GM18951 (cell line): ENCODE results near the gene RAB6A.
"Not testable (repeated sequence)": the region's sequence is repeated elsewhere in the genome, so short reads cannot be mapped to it uniquely, and the experiment has no call there.

Source experiments
- POLR2A ChIP-seq: IDR thresholded peaks from 4 replicates; pipeline ENCODE4 v1.6.1; 2011; ENCODE audit warnings: mild to moderate bottlenecking; ENCODE audit not compliant: insufficient read length, insufficient read depth; ENCODE audit errors: extremely low read depth
- in situ Hi-C: fragments of 300-500 bp; cut with MboI; formaldehyde crosslinking; loops from one replicate; pipeline ENCODE4 v1.12.0; 2022; ENCODE audit warnings: low sequenced_read_pairs, mixed read lengths, inconsistent platforms; ENCODE audit not compliant: unreplicated experiment

Gene RAB6A

GRCh38 chr11:73784734-73785133, 23.9 kb upstream of the RAB6A start:
- TF ChIP-seq POLR2A = no peak
- in situ Hi-C loops = no loop called here

DNA sequence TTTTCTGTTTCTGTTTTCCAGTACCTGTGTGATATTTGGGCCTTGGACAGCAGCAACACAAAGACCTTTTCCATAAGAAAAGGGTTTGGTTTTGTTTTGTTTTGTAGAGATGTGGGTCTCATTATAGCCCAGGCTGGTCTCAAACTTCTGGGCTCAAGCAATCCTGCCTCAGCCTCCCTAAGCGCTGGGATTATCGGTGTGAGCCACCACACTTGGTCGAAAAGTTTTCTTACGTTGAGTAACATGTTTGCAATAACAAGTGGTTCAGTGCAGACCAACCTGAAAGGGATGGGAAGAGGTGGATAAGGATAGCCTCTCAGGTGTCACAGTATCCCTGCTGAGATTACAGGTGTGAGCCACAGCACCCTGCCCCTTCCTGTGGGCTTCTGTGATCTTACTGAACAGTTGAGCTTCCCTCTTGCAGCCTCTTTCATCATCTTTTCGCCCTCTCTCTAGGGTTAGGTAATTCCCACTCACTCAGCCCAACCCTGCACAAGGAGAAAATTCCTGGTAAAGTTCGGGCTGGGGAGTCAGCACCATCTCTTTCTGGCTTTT, 23.3 kb upstream of the RAB6A start:
- in situ Hi-C loops = no loop called here
- no peak for TF ChIP-seq POLR2A

DNA sequence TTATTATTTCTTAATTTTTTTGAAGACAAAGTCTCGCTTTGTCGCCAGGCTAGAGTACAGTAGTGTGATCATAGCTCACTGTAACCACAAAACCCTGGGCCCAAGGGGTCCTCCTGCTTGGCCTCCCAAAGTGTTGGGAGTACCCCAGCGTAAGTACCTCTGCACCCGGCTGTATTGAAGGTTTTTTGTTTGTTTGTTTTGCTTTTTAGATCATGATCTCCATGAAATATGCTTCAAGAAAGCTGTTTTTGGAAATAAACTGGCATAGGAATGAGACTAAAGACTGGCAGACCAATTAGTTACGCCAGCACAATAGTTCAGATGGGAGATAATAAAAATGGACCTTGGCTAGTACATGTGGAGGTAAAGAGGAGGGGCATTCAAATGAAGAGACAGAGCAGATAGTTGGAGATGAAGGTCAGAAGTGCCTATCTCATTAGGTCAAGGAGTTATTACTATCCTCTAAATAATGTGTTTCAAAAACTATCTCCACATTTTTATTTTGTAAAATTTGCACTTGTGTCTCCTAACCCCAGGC, 22.7 kb upstream of the RAB6A start:
- no peak for TF ChIP-seq POLR2A
- in situ Hi-C loops = no loop called here

DNA sequence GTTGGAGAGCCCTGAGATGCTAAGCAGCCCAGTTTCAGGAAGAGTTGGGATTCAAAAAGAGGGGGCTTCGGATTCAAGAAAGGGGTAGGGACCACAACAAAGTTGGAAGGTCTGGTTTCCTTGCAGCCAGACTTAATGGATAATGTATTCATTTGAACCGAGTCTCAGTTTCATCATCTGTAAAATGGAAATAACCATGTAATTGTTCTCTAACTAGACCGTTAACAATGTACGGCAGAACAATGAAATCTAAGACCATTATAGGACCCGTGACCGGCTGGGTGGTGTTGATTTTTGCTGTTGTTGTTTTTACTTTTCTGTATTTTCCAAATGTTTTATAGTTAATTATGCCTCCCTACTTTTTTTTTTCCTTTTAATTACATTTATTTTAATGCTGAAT, 20.4 kb upstream of the RAB6A start:
- TF ChIP-seq POLR2A = no peak
- in situ Hi-C loops = no loop called here

DNA sequence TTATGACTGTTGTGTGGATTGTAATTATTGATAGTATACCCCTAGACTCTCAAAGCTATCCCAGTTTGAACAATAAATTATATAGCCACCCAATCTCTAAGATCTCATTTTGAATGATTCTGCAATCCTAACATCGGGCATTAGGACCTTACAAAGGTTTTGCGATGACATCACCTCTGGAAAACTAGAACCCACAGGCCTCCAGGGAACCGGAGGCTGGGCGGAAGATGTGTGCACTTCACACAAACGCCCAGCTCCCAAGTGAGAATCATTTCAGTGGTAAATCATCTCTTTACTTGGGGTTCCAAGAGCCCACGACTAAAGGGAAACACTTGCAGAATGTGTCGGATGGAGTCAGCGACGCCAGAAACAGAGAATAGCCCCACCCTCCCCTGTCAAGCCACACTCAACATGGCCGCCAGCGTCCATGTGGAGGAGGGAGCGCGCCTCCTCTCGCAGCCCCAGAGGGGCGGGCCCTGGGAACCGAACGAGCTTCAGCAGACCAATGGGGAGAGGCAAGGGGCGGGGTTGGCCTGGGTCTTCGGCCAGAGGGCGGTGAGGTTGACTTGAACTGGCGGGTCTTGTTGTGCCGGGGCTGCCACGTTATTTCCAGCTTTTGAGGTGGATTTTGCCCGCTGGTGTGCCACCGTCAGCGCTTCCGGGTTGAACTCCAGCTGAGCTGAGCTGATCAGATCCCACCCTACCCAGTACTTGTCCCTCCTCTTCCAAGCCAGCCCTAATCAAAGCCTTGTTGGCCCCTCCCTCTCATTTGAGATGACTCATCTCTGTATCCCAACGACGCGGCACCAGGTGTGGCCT, 18.4 kb upstream of the RAB6A start:
- in situ Hi-C loops = no loop called here

GRCh38 chr11:73770811-73771210, 9.9 kb upstream of the RAB6A start:
- in situ Hi-C loops = not testable (repeated sequence)

More for the DNA sequence above, 18.4 kb upstream of the RAB6A start:
- peak; percentile 73 for TF ChIP-seq POLR2A

DNA sequence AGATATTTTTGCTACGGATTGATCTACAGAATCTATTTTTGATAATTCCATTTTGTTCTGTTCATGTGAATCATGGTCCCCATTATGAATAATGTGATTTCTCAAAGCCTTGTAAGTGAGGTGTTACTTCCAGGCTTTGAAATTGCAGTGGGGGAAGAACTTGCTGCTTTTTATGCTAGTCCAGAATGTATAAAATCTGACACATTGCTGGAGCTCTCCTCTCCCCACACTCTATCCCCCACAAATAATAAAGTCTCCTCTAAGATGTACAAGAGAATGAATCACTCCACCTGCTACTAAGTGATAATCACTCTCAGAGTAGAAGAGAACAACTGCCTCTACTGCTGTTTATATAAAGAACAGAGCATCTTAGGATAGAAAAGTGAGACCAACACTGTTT, 5.9 kb upstream of the RAB6A start:
- TF ChIP-seq POLR2A = no peak
- in situ Hi-C loops = no loop called here

DNA sequence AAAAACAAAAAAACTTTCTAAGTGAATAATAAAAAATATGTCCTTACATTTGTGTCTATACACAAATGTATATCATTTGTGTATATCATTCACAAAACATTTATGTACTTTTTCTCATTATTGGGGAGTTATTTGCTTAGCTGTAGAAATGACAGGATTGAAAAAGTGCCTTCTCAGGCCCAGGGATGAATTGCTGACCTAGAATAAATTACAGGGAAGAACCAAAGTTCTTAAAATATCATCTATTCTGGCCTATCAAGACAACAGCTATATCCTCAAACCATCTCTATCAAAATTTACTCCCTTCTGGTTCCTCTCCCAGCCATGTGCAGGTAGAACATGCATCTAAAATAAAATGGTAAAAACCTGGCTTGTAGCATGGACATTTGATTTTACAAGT, 1.9 kb upstream of the RAB6A start:
- TF ChIP-seq POLR2A = no peak
- in situ Hi-C loops = no loop called here

DNA sequence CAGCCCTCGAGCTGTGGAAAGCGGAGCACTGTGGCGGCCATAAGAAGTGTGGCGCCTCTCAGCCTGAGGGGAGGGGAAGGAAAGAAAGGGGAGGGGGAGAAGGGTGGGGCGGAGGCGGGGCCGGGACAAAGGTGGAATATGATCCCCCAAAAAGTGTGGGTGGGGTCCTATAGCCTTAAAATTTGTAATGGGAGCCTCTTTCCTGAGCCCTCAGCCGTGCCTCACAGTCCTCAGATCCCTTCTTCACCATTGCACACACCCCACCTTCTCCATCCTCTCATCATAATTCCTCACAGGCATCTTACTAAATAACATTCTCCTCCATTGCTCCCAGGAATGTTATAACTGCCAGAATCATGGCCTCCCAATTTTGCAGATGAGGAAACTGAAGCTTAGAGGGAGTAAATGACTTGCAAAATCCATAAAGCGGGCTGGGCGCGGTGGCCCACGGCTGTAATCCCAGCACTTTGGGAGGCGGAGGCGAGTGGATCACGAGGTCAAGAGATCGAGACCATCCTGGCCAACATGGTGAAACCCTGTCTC, 600 bp upstream of the RAB6A start:
- in situ Hi-C loops = no loop called here
- TF ChIP-seq POLR2A = no peak

DNA sequence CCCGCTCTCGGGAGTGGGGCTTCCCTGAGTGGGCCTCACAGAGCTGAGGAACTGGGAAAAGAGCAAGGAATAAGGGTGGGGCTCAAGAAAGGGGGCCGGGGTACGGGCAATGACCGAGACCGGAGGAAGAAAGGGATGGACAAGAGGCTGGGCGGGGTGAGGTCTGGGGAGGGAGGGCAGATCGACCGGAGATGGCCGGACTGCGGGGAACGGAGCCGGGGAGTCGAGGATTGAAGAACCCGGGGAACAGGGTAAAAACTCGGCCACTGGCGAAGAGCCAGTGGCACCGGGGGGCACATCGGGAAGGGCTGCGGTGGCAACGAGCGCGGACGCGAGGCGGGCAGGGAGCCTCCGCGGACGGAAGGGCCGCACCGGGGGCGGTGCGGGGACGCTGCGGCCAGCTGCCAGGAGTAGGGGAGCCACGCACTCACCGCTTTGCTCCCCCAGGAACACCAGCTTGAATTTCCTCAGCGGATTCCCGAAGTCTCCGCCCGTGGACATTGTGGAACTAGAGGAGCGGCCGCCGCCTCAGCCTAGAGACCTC, 667 bp downstream of the RAB6A start:
- TF ChIP-seq POLR2A = no peak
- in situ Hi-C loops = no loop called here

DNA sequence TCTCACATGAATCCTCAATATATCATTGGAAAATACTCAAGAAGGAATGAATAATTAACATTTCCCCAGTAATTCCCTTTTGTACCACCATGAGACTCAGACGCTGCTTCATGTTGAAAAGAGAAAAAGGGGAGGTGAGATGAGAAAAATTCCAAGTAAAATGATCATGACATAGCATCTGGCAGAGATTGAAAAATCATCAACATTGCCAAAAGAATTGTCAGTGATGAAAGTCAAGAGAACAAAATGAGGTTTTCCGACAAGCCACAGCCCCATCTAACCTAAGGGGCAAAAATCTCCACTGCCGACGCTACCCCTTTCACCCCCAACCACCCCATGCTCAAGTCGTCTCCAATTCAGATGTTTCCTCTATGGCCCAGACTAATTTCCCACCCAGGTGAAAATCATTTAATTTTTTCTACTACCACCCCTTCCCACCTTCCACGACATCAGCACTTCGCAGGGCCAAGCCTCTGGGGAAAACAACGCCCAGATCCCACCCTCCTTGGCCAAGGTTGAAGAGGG, 1.2 kb downstream of the RAB6A start:
- TF ChIP-seq POLR2A = no peak
- in situ Hi-C loops = no loop called here

GRCh38 chr11:73758451-73758850, 2.4 kb downstream of the RAB6A start:
- in situ Hi-C loops = no loop called here
- TF ChIP-seq POLR2A = no peak

- no peak for TF ChIP-seq POLR2A
- in situ Hi-C loops = no loop called here
Measured at GRCh38 chr11:73757598-73757997, 3.3 kb downstream of the RAB6A start.
